GM19025 (cell line): ENCODE data around the gene SEPTIN8.

Source experiments
- ATAC-seq: cut with Tn5 transposase; IDR thresholded peaks from one replicate; pipeline ENCODE4 v1.9.1; 2021; ENCODE audit warnings: mild to moderate bottlenecking, low read depth, moderate library complexity; ENCODE audit not compliant: unreplicated experiment

The SEPTIN8 gene

DNA sequence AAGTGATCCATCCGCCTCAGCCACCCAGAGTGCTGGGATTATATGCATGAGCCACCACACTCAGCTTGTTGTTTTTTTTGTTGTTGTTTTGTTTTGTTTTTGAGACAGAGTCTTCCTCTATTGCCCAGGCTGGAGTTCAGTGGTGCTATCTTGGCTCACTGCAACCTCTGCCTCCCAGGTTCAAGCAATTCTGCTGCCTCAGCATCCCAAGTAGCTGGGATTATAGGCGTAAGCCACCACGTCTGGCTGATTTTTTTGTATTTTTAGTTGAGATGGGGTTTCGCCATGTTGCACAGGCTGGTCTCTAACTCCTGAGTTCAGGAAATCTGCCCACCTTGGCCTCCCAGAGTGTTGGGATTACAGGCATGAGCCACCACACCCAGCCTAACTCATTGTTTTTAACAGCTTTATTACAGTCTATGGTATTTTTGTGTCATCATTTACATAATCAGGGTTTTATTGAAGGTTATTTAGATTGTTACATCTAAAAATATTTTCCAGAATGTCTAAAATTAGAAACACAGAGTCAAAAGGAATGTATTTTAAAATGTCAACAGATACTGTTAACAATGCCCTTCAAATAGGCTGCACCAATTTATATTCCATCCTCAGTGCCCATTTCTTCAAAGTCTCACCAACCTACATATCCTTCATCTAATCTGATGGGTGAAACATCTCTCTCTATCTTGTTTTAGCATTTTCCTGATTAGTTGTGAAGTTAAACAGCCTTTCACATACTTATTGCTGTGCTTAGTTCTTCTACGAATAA, 58.3 kb downstream of the SEPTIN8 start:
- no peak for ATAC-seq

DNA sequence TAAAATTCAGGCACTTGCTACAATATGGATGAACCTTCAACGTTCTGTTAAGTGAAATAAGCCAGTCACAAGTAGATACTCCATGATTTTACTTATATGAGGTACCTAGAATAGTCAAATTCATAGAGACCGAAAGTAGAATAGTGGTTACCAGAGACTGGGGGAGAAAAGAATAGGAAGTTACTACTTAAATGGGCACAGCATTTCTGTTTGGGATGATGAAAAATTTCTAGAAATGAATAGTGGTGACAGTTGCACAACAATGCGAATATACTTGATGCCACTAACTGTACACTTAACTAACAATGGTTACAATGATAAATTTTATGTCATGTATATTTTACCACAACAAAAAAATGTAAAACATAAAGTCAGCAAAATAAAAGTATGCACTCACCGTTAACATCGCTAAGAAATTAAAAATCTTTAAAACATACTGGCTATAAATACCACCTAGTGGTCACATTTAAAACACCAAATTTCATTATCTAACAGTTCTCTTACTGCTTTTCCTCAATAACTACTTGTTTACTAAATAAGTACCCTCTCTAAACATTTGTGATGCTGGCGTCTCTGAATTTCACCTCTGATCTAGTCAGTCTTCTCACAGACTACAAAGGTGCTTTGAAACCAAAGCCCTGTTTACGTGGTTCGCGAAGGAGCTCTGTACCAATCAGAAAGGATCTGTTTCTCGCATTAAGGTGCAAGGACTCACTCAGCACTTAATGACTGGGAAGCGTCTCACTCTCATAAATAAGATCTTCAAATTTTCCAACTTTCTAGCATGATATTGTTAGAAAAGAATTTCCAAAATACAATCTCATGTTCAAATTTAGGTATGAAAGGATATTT, 62.4 kb downstream of the SEPTIN8 start:
- ATAC-seq, result no peak

DNA sequence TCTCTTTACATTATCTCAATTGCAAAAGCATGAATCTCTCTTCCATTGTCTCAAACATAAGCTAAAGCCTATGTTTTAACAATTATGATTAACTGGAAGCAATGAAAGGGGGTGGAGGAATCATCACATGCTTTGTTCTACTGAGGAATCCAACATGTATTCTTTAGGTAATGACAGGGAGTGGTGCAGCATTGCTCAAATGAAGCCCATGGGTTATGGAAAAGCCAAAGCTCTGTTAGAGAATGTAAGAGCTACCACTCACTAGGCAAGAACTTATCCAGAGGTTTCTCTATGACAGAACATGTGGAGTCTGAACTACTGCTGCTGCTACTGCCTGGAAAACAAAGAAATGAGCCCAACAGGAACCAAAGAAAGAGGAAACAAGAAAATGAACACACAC, 68.4 kb downstream of the SEPTIN8 start:
- no peak for ATAC-seq

DNA sequence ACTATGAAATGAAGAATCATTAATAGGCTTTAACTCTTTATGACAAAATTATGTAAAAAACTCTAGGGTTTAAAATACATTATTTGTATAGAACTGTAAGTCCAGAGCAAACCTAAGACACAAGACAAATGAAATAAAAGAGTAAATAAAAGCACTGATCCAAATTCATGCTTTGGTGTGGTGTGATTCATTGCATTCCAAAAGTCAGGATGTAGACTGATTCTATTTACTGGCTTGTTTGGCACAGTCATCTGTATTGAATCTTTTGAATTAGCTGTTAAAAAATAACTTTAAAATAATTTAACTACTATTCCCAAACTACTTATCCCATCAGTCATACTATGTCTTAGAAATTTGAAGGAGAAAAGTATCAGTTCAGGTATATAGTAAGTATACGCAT, 72.2 kb downstream of the SEPTIN8 start:
- no peak for ATAC-seq
